Transverse colon (tissue), 4 donors: ENCODE results near the gene CFAP46. TPM values are rescaled to one million over a fixed set of nuclear protein-coding genes. Genes with fewer than 3 reads are reported as not detected.
A peak's percentile ranks its signal among the peaks of the same experiment; 100 is the strongest.

Experiments
- DNase-seq: peaks from one replicate; pipeline ENCODE4 v3.0.0-alpha.2; 2019
- H3K27ac ChIP-seq, 4 donors: fragments of 200-600 bp; sonication (generic); 2 replicates each; pipeline ENCODE4 v1.5.1; 2016 to 2018; ENCODE audit warnings: inconsistent platforms in 4 of 4
- H3K27me3 ChIP-seq: fragments of 200-600 bp; sonication (generic); 2 replicates; pipeline ENCODE4 v1.5.1; 2017; ENCODE audit warnings: inconsistent platforms
- H3K36me3 ChIP-seq, 4 donors: fragments of 200-600 bp; sonication (generic); 2 replicates each; pipeline ENCODE4 v1.5.1; 2017 to 2019; ENCODE audit warnings: inconsistent platforms in 4 of 4
- H3K4me1 ChIP-seq, 4 donors: fragments of 200-600 bp; sonication (generic); 2 replicates each; pipeline ENCODE4 v1.5.1; 2017 to 2020; ENCODE audit warnings: inconsistent platforms in 4 of 4
- H3K4me3 ChIP-seq, 4 donors: fragments of 200-600 bp; sonication (generic); 1 replicate in 1 of 4; 2 replicates in 3 of 4; pipeline versions ENCODE4 v1.5.1 to v1.6.1; 2017 to 2019; ENCODE audit warnings: inconsistent platforms in 4 of 4
- H3K9me3 ChIP-seq, 2 donors: fragments of 200-600 bp; sonication (generic); 2 replicates each; pipeline ENCODE4 v1.5.1; 2017 to 2019; ENCODE audit warnings: inconsistent platforms in 2 of 2
- CTCF ChIP-seq, 5 experiments: fragments of 200-600 bp in 3 of 5; fragments of 450-650 bp in 2 of 5; sonication (generic) in 3 of 5; IDR thresholded peaks; 1 replicate in 2 of 5; 2 replicates in 3 of 5; pipeline ENCODE4 v1.5.1; 2016 to 2017; ENCODE audit warnings: antibody characterized with exemption in 5 of 5, inconsistent platforms in 3 of 5, mild to moderate bottlenecking in 2 of 5, moderate library complexity in 1 of 5
- EP300 ChIP-seq: sonication (generic); formaldehyde crosslinking; IDR thresholded peaks from one replicate; pipeline ENCODE4 v1.6.1; 2017; ENCODE audit warnings: antibody characterized with exemption, low read depth
- POLR2A ChIP-seq: fragments of 450-650 bp; IDR thresholded peaks from one replicate; pipeline ENCODE4 v1.6.1; 2016; ENCODE audit warnings: antibody characterized with exemption, mild to moderate bottlenecking, moderate library complexity
- POLR2AphosphoS5 ChIP-seq, 3 donors: sonication (generic); formaldehyde crosslinking; IDR thresholded peaks; one replicate each; pipeline ENCODE4 v1.6.1; 2016; ENCODE audit warnings: antibody characterized with exemption in 3 of 3
- WGBS, 2 donors: methylation state at CpG; one replicate each; pipeline ENCODE4 v1.1.5; 2018; ENCODE audit warnings: low coverage in 1 of 2; 5-methylcytosine and 5-hydroxymethylcytosine counted together
- in situ Hi-C, 4 donors: fragments of 200-750 bp; cut with MboI; loops; one replicate each; pipeline versions ENCODE4 v1.15.0 to v1.15.1; 2017; ENCODE audit warnings: low sequenced_read_pairs in 3 of 4, low pct_ligation_motif_present in 1 of 4, low pct_unique_long_range_greater_than_20kb in 1 of 4
- intact Hi-C: fragments of 100-400 bp; cut with DNase I; formaldehyde crosslinking; loops from one replicate; pipeline ENCODE4 v1.15.1; 2023; ENCODE audit warnings: low total_unique reads
- total RNA-seq, 4 donors: library from RNA; depleted of rRNA; stranded (reverse); fragments of >200 nt; gene quantifications; one replicate each; pipeline ENCODE4 v1.1.0, GENCODE V29; 2016

CFAP46 gene
- total RNA-seq, 4 donors from 2014 or later = not detected

GRCh38 chr10:132945125-132945893, 2.9 kb upstream of the CFAP46 start:
- Histone ChIP-seq H3K4me3 (no peak overlapping the region), H3K27me3 (peaks cover 48% of the 10 kb centered on the region), H3K4me1 (peaks cover 4 to 12% (median 9%) of the 10 kb centered on the region in 4 donors), H3K36me3 (no peaks in the 10 kb centered on the region), H3K9me3 (no peaks in the 10 kb centered on the region), H3K27ac (no peak overlapping the region)
- no peak for DNase-seq
- TF ChIP-seq POLR2A = no peak
- no peak for TF ChIP-seq POLR2AphosphoS5 (IDR thresholded peaks at IDR 0.05)
- no peak for TF ChIP-seq EP300
- no peak for TF ChIP-seq CTCF (IDR thresholded peaks at IDR 0.05)
- in situ Hi-C loops (loop anchor here in 2 of 4 donors (25.0 kb wide), 1 partner anchor 167 kb away; no protein-coding TSS in a partner anchor), intact Hi-C loops (no loop called here)
- WGBS, 2 donors = 84 to 88% methylated on average over 8 to 23 of the region's 25 CpGs

DNA sequence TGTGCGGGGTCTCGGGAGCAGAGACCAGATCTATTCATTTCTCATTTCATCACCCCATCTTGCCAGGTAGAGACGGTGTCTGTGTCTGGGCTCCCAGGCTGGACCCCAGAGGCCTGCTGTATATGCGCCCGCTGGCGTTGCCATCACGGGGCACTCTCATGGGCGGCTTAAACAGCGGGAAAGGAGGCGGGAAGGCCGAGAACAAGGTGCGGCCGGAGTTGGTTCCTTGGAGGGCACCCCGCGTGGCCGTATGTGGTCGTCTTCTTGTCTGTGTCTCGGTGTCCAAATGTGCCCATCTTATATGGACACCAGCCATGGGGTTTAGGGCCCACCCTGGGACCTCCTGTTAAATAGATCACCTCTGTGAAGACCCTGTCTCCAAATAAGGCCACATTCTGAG, 2.1 kb upstream of the CFAP46 start:
- Histone ChIP-seq H3K9me3 (no peaks in the 10 kb centered on the region), H3K27me3 (peaks cover 48% of the 10 kb centered on the region), H3K36me3 (no peaks in the 10 kb centered on the region), H3K4me1 (peaks cover 4 to 12% (median 9%) of the 10 kb centered on the region in 4 donors), H3K27ac (no peak overlapping the region), H3K4me3 (no peak overlapping the region)
- 93% methylated on average over 18 of the region's 18 CpGs; no CpG with 5 or more reads in 1 of the 2 donors for WGBS, 2 donors
- in situ Hi-C loops (loop anchor here in 2 of 4 donors (25.0 kb wide), 1 partner anchor 168 kb away; no protein-coding TSS in a partner anchor), intact Hi-C loops (no loop called here)
- no peak for TF ChIP-seq POLR2A
- no peak for TF ChIP-seq POLR2AphosphoS5 (IDR thresholded peaks at IDR 0.05)
- TF ChIP-seq CTCF (IDR thresholded peaks at IDR 0.05) = no peak
- TF ChIP-seq EP300 = no peak
- no peak for DNase-seq

- 74 to 100% methylated on average over 1 to 12 of the region's 12 CpGs for WGBS, 2 donors
- TF ChIP-seq POLR2AphosphoS5 (IDR thresholded peaks at IDR 0.05) (no peak), CTCF (IDR thresholded peaks at IDR 0.05) (no peak), POLR2A (no peak), EP300 (no peak)
- Histone ChIP-seq H3K27me3 (peaks cover 51% of the 10 kb centered on the region), H3K4me3 (no peak overlapping the region), H3K4me1 (peaks cover 4 to 12% (median 9%) of the 10 kb centered on the region in 4 donors), H3K27ac (no peak overlapping the region), H3K9me3 (no peaks in the 10 kb centered on the region), H3K36me3 (no peaks in the 10 kb centered on the region)
- intact Hi-C loops (no loop called here), in situ Hi-C loops (loop anchor here in 2 of 4 donors (25.0 kb wide), 1 partner anchor 168 kb away; no protein-coding TSS in a partner anchor)
- no peak for DNase-seq
These were observed 1.5 kb upstream of the CFAP46 start for GRCh38 chr10:132943791-132944404.

GRCh38 chr10:132943058-132943790, 854 bp upstream of the CFAP46 start:
- no peaks in the 10 kb centered on the region for H3K36me3 ChIP-seq
- no peaks in the 10 kb centered on the region for H3K9me3 ChIP-seq
- peaks cover 56% of the 10 kb centered on the region for H3K27me3 ChIP-seq
- TF ChIP-seq EP300 (no peak), CTCF (IDR thresholded peaks at IDR 0.05) (no peak), POLR2A (no peak), POLR2AphosphoS5 (IDR thresholded peaks at IDR 0.05) (no peak)
- peak overlapping the region in 1 of 4 donors; percentile 59 for H3K4me3 ChIP-seq
- intact Hi-C loops (no loop called here), in situ Hi-C loops (loop anchor here in 2 of 4 donors (25.0 kb wide), 1 partner anchor 169 kb away; no protein-coding TSS in a partner anchor)
- no peak for DNase-seq
- WGBS, 2 donors = 50 to 64% methylated on average over 2 to 40 of the region's 43 CpGs
- H3K27ac ChIP-seq = no peak overlapping the region
- peaks cover 4 to 12% (median 9%) of the 10 kb centered on the region in 4 donors for H3K4me1 ChIP-seq
